HG03469 (cell line): Measurements from ENCODE around the gene MGST2.

Experiments used
- ATAC-seq: cut with Tn5 transposase; IDR thresholded peaks from one replicate; pipeline ENCODE4 v1.9.1; 2021; ENCODE audit warnings: mild to moderate bottlenecking, moderate library complexity, moderate number of reproducible peaks; ENCODE audit not compliant: unreplicated experiment

Gene MGST2

GRCh38 chr4:139669335-139669734 lies 3.7 kb downstream of the MGST2 start:
- no peak for ATAC-seq

- no peak for ATAC-seq
Measured at GRCh38 chr4:139669890-139670289, 4.3 kb downstream of the MGST2 start.

GRCh38 chr4:139670775-139671174 lies 5.2 kb downstream of the MGST2 start:
- ATAC-seq: no peak

- ATAC-seq: no peak
Measured at GRCh38 chr4:139672215-139672614, 6.6 kb downstream of the MGST2 start.

GRCh38 chr4:139672732-139673131 lies 7.1 kb downstream of the MGST2 start:
- ATAC-seq: no peak

GRCh38 chr4:139674875-139675550 lies 9.4 kb downstream of the MGST2 start:
- peak; percentile 52 for ATAC-seq

GRCh38 chr4:139675651-139676050 lies 10.0 kb downstream of the MGST2 start:
- ATAC-seq: no peak

- no peak for ATAC-seq
Measured at GRCh38 chr4:139676365-139676764, 10.7 kb downstream of the MGST2 start.

- no peak for ATAC-seq
Measured at GRCh38 chr4:139676913-139677585, 11.4 kb downstream of the MGST2 start.

- no peak for ATAC-seq
Measured at GRCh38 chr4:139682309-139682708, 16.7 kb downstream of the MGST2 start.

GRCh38 chr4:139682741-139683151 lies 17.1 kb downstream of the MGST2 start:
- ATAC-seq: no peak

- no peak for ATAC-seq
Measured at GRCh38 chr4:139684351-139684750, 18.7 kb downstream of the MGST2 start.

GRCh38 chr4:139685180-139685579 lies 19.6 kb downstream of the MGST2 start:
- ATAC-seq: no peak

GRCh38 chr4:139686130-139686529 lies 20.5 kb downstream of the MGST2 start:
- ATAC-seq: no peak

- ATAC-seq: no peak
Measured at GRCh38 chr4:139686988-139687387, 21.4 kb downstream of the MGST2 start.

GRCh38 chr4:139689093-139689722 lies 23.6 kb downstream of the MGST2 start:
- no peak for ATAC-seq

GRCh38 chr4:139690419-139690818 lies 24.8 kb downstream of the MGST2 start:
- no peak for ATAC-seq

- no peak for ATAC-seq
Measured at GRCh38 chr4:139692309-139693012, 26.8 kb downstream of the MGST2 start.

- ATAC-seq: no peak
Measured at GRCh38 chr4:139694522-139695107, 29.0 kb downstream of the MGST2 start.

GRCh38 chr4:139696491-139696890 lies 30.9 kb downstream of the MGST2 start:
- ATAC-seq: no peak
